ENCODE data around the gene GJA10.
A peak's percentile ranks its signal among the peaks of the same experiment; 100 is the strongest.
"Not testable (repeated sequence)": the region's sequence is repeated elsewhere in the genome, so short reads cannot be mapped to it uniquely, and the experiment has no call there.

The GJA10 gene

DNA sequence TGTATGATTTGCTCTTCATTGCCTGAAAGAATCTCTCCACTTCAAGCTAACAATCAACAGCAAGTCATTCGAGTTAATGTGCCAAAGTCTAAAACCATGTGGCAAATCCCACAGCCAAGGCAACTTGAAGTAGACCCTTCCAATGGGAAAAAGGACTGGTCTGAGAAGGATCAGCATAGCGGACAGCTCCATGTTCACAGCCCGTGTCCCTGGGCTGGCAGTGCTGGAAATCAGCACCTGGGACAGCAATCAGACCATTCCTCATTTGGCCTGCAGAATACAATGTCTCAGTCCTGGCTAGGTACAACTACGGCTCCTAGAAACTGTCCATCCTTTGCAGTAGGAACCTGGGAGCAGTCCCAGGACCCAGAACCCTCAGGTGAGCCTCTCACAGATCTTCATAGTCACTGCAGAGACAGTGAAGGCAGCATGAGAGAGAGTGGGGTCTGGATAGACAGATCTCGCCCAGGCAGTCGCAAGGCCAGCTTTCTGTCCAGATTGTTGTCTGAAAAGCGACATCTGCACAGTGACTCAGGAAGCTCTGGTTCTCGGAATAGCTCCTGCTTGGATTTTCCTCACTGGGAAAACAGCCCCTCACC is 1.1 kb downstream of the GJA10 start:
- Histone ChIP-seq H3K4ac (ENCODE audit: low read depth, low read length) (no peak overlapping the region), H3K9ac (ENCODE audit: low read length) (no peak overlapping the region), H3K23ac (ENCODE audit: low read length) (no peak overlapping the region), H3K79me1 (ENCODE audit: low read length) (no peaks in the 10 kb centered on the region), H4K5ac (ENCODE audit: low read length) (no peak overlapping the region), H3K4me3 (ENCODE audit: low read length) (no peak overlapping the region), H3K4me1 (ENCODE audit: control insufficient read depth, low read depth, low read length) (peaks cover 2% of the 10 kb centered on the region), H3K18ac (ENCODE audit: low read length) (no peak overlapping the region), H3K56ac (ENCODE audit: low read length) (no peak overlapping the region), H3K27ac (ENCODE audit: low read depth, low read length) (no peak overlapping the region), H3K79me2 (ENCODE audit: control insufficient read depth, insufficient read depth, low read length) (no peaks in the 10 kb centered on the region), H2BK120ac (ENCODE audit: low read depth, low read length) (no peak overlapping the region), H3K27me3 (ENCODE audit: insufficient read depth, low read length, poor library complexity) (no peaks in the 10 kb centered on the region), H4K8ac (ENCODE audit: low read depth, low read length) (no peak overlapping the region), H2BK15ac (replicated peaks; ENCODE audit: low read depth) (no peak overlapping the region), H3K4me2 (ENCODE audit: low read length) (no peak overlapping the region), H2BK5ac (ENCODE audit: low read length) (no peak overlapping the region), H2AK5ac (ENCODE audit: low read length) (no peak overlapping the region), H3K36me3 (ENCODE audit: control insufficient read depth, insufficient read depth, low read length) (no peaks in the 10 kb centered on the region)
- no CpG with 5 or more reads among the region's 8 CpGs for WGBS (ENCODE audit: extremely low coverage, insufficient coverage, low lambda C conversion rate)
- DNase-seq, result peak; percentile 82

DNA sequence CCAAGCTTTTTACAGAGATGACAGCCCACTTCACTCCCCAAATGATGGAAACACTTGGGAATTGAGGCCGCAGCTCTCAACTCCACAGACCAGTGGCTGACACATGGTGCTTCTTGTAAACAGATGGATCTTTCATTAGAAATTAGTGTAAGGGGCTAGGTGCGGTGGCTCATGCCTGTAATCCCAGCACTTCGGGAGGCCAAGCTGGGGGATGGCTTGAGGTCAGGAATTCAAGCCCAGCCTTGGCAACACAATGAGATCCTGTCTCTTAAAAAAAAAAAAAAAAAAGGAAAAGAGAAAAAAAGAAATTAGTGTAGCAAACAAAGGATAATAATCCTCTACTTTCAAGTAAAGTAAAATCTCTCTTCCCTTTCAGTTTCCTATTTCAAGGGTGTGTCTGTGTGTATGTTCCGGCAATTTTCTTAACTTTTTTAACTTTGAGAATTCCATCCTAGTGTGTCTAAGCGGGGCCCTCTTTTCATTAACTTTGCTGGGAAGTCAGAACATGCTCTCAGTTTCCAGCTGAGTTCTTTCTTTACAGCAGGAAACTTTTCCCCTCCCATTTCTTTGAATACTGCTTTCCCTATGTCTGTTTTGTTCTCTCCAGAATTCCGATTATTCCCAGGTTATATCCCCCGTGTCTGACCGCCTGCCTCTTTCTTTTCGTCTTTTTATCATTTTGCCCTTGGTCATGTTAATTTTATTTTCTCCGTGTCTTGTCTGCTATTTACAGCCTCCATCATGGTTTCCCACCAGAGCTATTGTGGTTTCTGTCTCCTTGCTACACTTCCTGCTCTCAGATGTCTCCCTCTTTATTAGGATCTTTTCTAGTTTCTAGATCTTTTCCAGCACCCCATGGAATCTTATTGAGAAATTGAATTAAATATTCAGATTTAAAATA is 16.0 kb downstream of the GJA10 start:
- H3K27me3 ChIP-seq (ENCODE audit: insufficient read depth, low read length, poor library complexity); H3K4me3 ChIP-seq (ENCODE audit: low read length); H3K4me2 ChIP-seq (ENCODE audit: low read length); H3K23ac ChIP-seq (ENCODE audit: low read length); H3K56ac ChIP-seq (ENCODE audit: low read length); H2BK15ac ChIP-seq (replicated peaks; ENCODE audit: low read depth); H2BK120ac ChIP-seq (ENCODE audit: low read depth, low read length); H3K4ac ChIP-seq (ENCODE audit: low read depth, low read length); H3K4me1 ChIP-seq (ENCODE audit: control insufficient read depth, low read depth, low read length); H4K5ac ChIP-seq (ENCODE audit: low read length); H3K36me3 ChIP-seq (ENCODE audit: control insufficient read depth, insufficient read depth, low read length); H3K79me2 ChIP-seq (ENCODE audit: control insufficient read depth, insufficient read depth, low read length); H4K8ac ChIP-seq (ENCODE audit: low read depth, low read length); H3K79me1 ChIP-seq (ENCODE audit: low read length); H3K9ac ChIP-seq (ENCODE audit: low read length); H3K18ac ChIP-seq (ENCODE audit: low read length); DNase-seq; H2BK5ac ChIP-seq (ENCODE audit: low read length); H2AK5ac ChIP-seq (ENCODE audit: low read length); H3K27ac ChIP-seq (ENCODE audit: low read depth, low read length): not testable (repeated sequence)
- no CpG with 5 or more reads among the region's 10 CpGs for WGBS (ENCODE audit: extremely low coverage, insufficient coverage, low lambda C conversion rate)

- Histone ChIP-seq H3K27me3 (ENCODE audit: insufficient read depth, low read length, poor library complexity) (no peaks in the 10 kb centered on the region), H3K23ac (ENCODE audit: low read length) (no peak overlapping the region), H2AK5ac (ENCODE audit: low read length) (no peak overlapping the region), H4K8ac (ENCODE audit: low read depth, low read length) (no peak overlapping the region), H3K79me1 (ENCODE audit: low read length) (no peaks in the 10 kb centered on the region), H2BK120ac (ENCODE audit: low read depth, low read length) (no peak overlapping the region), H3K79me2 (ENCODE audit: control insufficient read depth, insufficient read depth, low read length) (no peaks in the 10 kb centered on the region), H3K56ac (ENCODE audit: low read length) (no peak overlapping the region), H4K5ac (ENCODE audit: low read length) (no peak overlapping the region), H3K4me1 (ENCODE audit: control insufficient read depth, low read depth, low read length) (no peaks in the 10 kb centered on the region), H2BK15ac (replicated peaks; ENCODE audit: low read depth) (no peak overlapping the region), H3K36me3 (ENCODE audit: control insufficient read depth, insufficient read depth, low read length) (no peaks in the 10 kb centered on the region), H2BK5ac (ENCODE audit: low read length) (no peak overlapping the region), H3K27ac (ENCODE audit: low read depth, low read length) (no peak overlapping the region), H3K4me3 (ENCODE audit: low read length) (no peak overlapping the region), H3K4ac (ENCODE audit: low read depth, low read length) (no peak overlapping the region), H3K9ac (ENCODE audit: low read length) (no peak overlapping the region), H3K4me2 (ENCODE audit: low read length) (no peak overlapping the region), H3K18ac (ENCODE audit: low read length) (no peak overlapping the region)
- no CpG with 5 or more reads among the region's 1 CpG for WGBS (ENCODE audit: extremely low coverage, insufficient coverage, low lambda C conversion rate)
- no peak for DNase-seq
These were observed 16.6 kb downstream of the GJA10 start for GRCh38 chr6:89910902-89911240.

GRCh38 chr6:89916136-89916920 is 22.1 kb downstream of the GJA10 start:
- no peak overlapping the region for H3K18ac ChIP-seq (ENCODE audit: low read length)
- no peak overlapping the region for H4K8ac ChIP-seq (ENCODE audit: low read depth, low read length)
- H4K5ac ChIP-seq (ENCODE audit: low read length), result no peak overlapping the region
- no peak overlapping the region for H2AK5ac ChIP-seq (ENCODE audit: low read length)
- no peak overlapping the region for H3K4me3 ChIP-seq (ENCODE audit: low read length)
- WGBS (ENCODE audit: extremely low coverage, insufficient coverage, low lambda C conversion rate), result no CpG with 5 or more reads among the region's 3 CpGs
- H3K4me2 ChIP-seq (ENCODE audit: low read length), result no peak overlapping the region
- no peak for DNase-seq
- H3K56ac ChIP-seq (ENCODE audit: low read length), result no peak overlapping the region
- H3K36me3 ChIP-seq (ENCODE audit: control insufficient read depth, insufficient read depth, low read length), result no peaks in the 10 kb centered on the region
- no peak overlapping the region for H2BK5ac ChIP-seq (ENCODE audit: low read length)
- no peaks in the 10 kb centered on the region for H3K27me3 ChIP-seq (ENCODE audit: insufficient read depth, low read length, poor library complexity)
- H3K79me2 ChIP-seq (ENCODE audit: control insufficient read depth, insufficient read depth, low read length), result no peaks in the 10 kb centered on the region
- H3K27ac ChIP-seq (ENCODE audit: low read depth, low read length), result no peak overlapping the region
- no peak overlapping the region for H2BK15ac ChIP-seq (replicated peaks; ENCODE audit: low read depth)
- no peak overlapping the region for H3K4ac ChIP-seq (ENCODE audit: low read depth, low read length)
- H3K23ac ChIP-seq (ENCODE audit: low read length), result no peak overlapping the region
- H3K9ac ChIP-seq (ENCODE audit: low read length), result no peak overlapping the region
- H2BK120ac ChIP-seq (ENCODE audit: low read depth, low read length), result no peak overlapping the region
- no peaks in the 10 kb centered on the region for H3K79me1 ChIP-seq (ENCODE audit: low read length)
- no peaks in the 10 kb centered on the region for H3K4me1 ChIP-seq (ENCODE audit: control insufficient read depth, low read depth, low read length)

DNA sequence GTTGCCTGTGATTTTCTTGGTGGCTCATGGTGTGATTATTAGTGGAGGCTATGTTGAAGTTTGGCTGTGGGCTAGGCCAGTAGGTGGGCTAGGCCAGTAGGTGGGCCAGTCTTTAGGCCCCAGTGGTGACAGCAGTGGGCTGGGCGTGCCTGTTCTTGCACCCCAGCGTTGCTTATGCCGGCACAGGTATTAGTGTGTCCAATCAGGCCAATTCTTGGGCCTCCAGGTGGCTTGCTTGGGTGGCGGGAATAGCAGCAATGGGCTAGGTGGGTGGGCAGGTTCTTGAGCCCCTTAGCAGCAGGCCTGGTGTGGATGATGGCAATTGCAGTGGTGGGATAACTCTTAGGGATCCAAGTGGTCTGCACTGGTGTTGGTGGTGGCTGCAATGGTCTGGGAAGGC is 22.9 kb downstream of the GJA10 start:
- Histone ChIP-seq H3K4me2 (ENCODE audit: low read length) (no peak overlapping the region), H2BK120ac (ENCODE audit: low read depth, low read length) (no peak overlapping the region), H3K56ac (ENCODE audit: low read length) (peak overlapping the region; percentile 22), H4K8ac (ENCODE audit: low read depth, low read length) (no peak overlapping the region), H3K18ac (ENCODE audit: low read length) (no peak overlapping the region), H3K79me2 (ENCODE audit: control insufficient read depth, insufficient read depth, low read length) (no peaks in the 10 kb centered on the region), H4K5ac (ENCODE audit: low read length) (no peak overlapping the region), H3K27ac (ENCODE audit: low read depth, low read length) (no peak overlapping the region), H3K79me1 (ENCODE audit: low read length) (no peaks in the 10 kb centered on the region), H3K9ac (ENCODE audit: low read length) (no peak overlapping the region), H3K27me3 (ENCODE audit: insufficient read depth, low read length, poor library complexity) (no peaks in the 10 kb centered on the region), H3K4me1 (ENCODE audit: control insufficient read depth, low read depth, low read length) (no peaks in the 10 kb centered on the region), H3K4me3 (ENCODE audit: low read length) (no peak overlapping the region), H2BK5ac (ENCODE audit: low read length) (no peak overlapping the region), H3K4ac (ENCODE audit: low read depth, low read length) (no peak overlapping the region), H2AK5ac (ENCODE audit: low read length) (no peak overlapping the region), H2BK15ac (replicated peaks; ENCODE audit: low read depth) (no peak overlapping the region), H3K23ac (ENCODE audit: low read length) (no peak overlapping the region), H3K36me3 (ENCODE audit: control insufficient read depth, insufficient read depth, low read length) (no peaks in the 10 kb centered on the region)
- no CpG with 5 or more reads among the region's 4 CpGs for WGBS (ENCODE audit: extremely low coverage, insufficient coverage, low lambda C conversion rate)
- DNase-seq, result no peak
